ENCODE data around the gene ATG10.
A peak's percentile ranks its signal among the peaks of the same experiment; 100 is the strongest.
"Not testable (repeated sequence)": the region's sequence is repeated elsewhere in the genome, so short reads cannot be mapped to it uniquely, and the experiment has no call there.

The ATG10 gene

GRCh38 chr5:81971712-81972491, at the start of gene ATG10:
TSS of gene ATG10 (plus strand) at chr5:81972023. CDS start at chr5:81987571, 15,548 bp downstream.
- peak; percentile 77 for DNase-seq (ENCODE audit: low read depth)

- no peak for DNase-seq (ENCODE audit: low read depth)
Observed at GRCh38 chr5:81922854-81923279, 49.0 kb upstream of the ATG10 start.

- no peak for DNase-seq (ENCODE audit: low read depth)
Observed at GRCh38 chr5:81924442-81924841, 47.4 kb upstream of the ATG10 start.

GRCh38 chr5:81925009-81925408, 46.8 kb upstream of the ATG10 start:
- DNase-seq (ENCODE audit: low read depth) = no peak

- DNase-seq (ENCODE audit: low read depth) = no peak
Observed at GRCh38 chr5:81925981-81926380, 45.8 kb upstream of the ATG10 start.

GRCh38 chr5:81936066-81936465, 35.8 kb upstream of the ATG10 start:
- no peak for DNase-seq (ENCODE audit: low read depth)

- DNase-seq (ENCODE audit: low read depth) = no peak
Observed at GRCh38 chr5:81936750-81937149, 35.1 kb upstream of the ATG10 start.

GRCh38 chr5:81942746-81943145, 29.1 kb upstream of the ATG10 start:
- no peak for DNase-seq (ENCODE audit: low read depth)

GRCh38 chr5:81948349-81948748, 23.5 kb upstream of the ATG10 start:
- DNase-seq (ENCODE audit: low read depth) = no peak

- no peak for DNase-seq (ENCODE audit: low read depth)
Observed at GRCh38 chr5:81949462-81949861, 22.4 kb upstream of the ATG10 start.

- no peak for DNase-seq (ENCODE audit: low read depth)
Observed at GRCh38 chr5:81950996-81951395, 20.8 kb upstream of the ATG10 start.

- not testable (repeated sequence) for DNase-seq (ENCODE audit: low read depth)
Observed at GRCh38 chr5:81954796-81955195, 17.0 kb upstream of the ATG10 start.

GRCh38 chr5:81958129-81958528, 13.7 kb upstream of the ATG10 start:
- not testable (repeated sequence) for DNase-seq (ENCODE audit: low read depth)

- DNase-seq (ENCODE audit: low read depth) = no peak
Observed at GRCh38 chr5:81961651-81962440, 10.0 kb upstream of the ATG10 start.

GRCh38 chr5:81963544-81963943, 8.3 kb upstream of the ATG10 start:
- no peak for DNase-seq (ENCODE audit: low read depth)

- DNase-seq (ENCODE audit: low read depth) = no peak
Observed at GRCh38 chr5:81965524-81965923, 6.3 kb upstream of the ATG10 start.

- DNase-seq (ENCODE audit: low read depth) = no peak
Observed at GRCh38 chr5:81969226-81969625, 2.6 kb upstream of the ATG10 start.

- no peak for DNase-seq (ENCODE audit: low read depth)
Observed at GRCh38 chr5:81969912-81970311, 1.9 kb upstream of the ATG10 start.

- DNase-seq (ENCODE audit: low read depth) = no peak
Observed at GRCh38 chr5:81971111-81971711, 612 bp upstream of the ATG10 start.

- DNase-seq (ENCODE audit: low read depth) = no peak
Observed at GRCh38 chr5:81972492-81972783, 615 bp downstream of the ATG10 start.

- DNase-seq (ENCODE audit: low read depth) = no peak
Observed at GRCh38 chr5:81980160-81980559, 8.3 kb downstream of the ATG10 start.

GRCh38 chr5:81980598-81981260, 8.9 kb downstream of the ATG10 start:
- no peak for DNase-seq (ENCODE audit: low read depth)

Data from activated gamma-delta T cell treated with anti-CD3 and anti-CD28 coated beads, Interleukin-2, amount 50 U/mL, for 16 hours (primary cell).